A549 treated with Mapracorat at 1 μM for 4 hours (cell line): ENCODE measurements around the gene PRAMEF18. TPM values are rescaled to one million over a fixed set of nuclear protein-coding genes. Genes with fewer than 3 reads are reported as not detected.

ENCODE experiments used
- total RNA-seq: library from RNA; stranded (reverse); fragments of 200-300 nt; extraction: Qiagen RNA extraction; gene quantifications from 5 replicates; pipeline ENCODE4 v1.2.3, GENCODE V29; 2022

Gene PRAMEF18
- not detected in 5 replicates for total RNA-seq

GRCh38 chr1:13225675-13226204, at the start of gene PRAMEF18:
PRAMEF18 (minus strand) TSS chr1:13226154; CDS start chr1:13226106, 48 bp downstream.

DNA sequence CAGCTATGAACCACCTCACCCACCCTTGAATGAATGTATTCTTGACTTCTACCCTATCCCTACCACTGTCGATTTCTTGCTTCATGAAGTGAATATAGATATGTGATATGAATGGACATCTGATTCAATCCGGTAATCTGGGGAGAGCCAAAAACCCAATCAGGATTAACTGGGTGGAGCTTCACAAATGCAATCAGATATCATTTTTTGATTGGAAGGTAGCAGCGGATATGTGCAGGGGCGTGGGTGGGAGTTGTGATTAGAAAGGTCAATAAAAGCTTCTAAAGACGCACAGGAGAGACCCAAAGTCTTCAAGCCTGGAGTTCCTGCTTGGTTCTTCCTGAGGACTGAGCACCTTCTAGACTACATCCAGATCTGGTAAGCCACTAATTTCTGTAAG, 27.9 kb upstream of the PRAMEF18 start, which contains the start of gene PRAMEF5:
TSS of gene PRAMEF5 (plus strand) at position 301 of the 400 bp plus-strand sequence. CDS start 5,071 bp downstream, outside the sequence.

DNA sequence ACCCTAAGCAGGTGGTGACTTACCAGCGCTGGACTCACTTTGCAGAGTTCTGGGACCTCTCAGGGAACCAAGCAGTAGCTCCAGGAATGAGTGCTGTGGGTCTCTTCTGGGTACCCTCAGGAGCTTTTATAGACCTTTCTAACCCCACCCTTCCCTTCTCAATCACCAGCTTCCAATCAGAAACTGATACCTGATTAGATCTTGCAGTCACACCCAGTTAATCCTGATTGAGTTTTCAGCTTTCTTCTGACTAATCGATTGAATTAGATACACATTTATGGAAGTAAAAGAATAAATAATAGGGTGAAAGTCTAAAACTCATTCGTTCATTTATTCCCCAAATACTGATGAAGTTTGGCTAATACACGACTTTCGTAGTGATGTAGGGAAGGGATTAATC, 24.6 kb downstream of the PRAMEF18 start, which contains the start of gene PRAMEF13:
TSS of gene PRAMEF13 (minus strand) at position 101 of the 400 bp plus-strand sequence. CDS start 1,820 bp downstream, outside the sequence.

Other genes with a start within 250 kb of the PRAMEF18 start
- not detected in 5 replicates for gene PRAMEF27, start 169.6 kb downstream of the PRAMEF18 start, total RNA-seq
- gene HNRNPCL3, start 165.4 kb downstream of the PRAMEF18 start, total RNA-seq, result not detected in 5 replicates
- gene PRAMEF25, start 155.4 kb downstream of the PRAMEF18 start, total RNA-seq, result not detected in 5 replicates
- not detected in 5 replicates for gene HNRNPCL2, start 109.3 kb downstream of the PRAMEF18 start, total RNA-seq
- not detected in 5 replicates for gene PRAMEF26, start 70.1 kb downstream of the PRAMEF18 start, total RNA-seq
- not detected in 5 replicates for gene HNRNPCL4, start 60.5 kb downstream of the PRAMEF18 start, total RNA-seq
- gene PRAMEF9, start 54.3 kb downstream of the PRAMEF18 start, total RNA-seq, result not detected in 5 replicates
- gene PRAMEF13, start 24.7 kb downstream of the PRAMEF18 start, total RNA-seq, result not detected in 5 replicates
- not detected in 5 replicates for gene PRAMEF5, start 28.0 kb upstream of the PRAMEF18 start, total RNA-seq
- not detected in 5 replicates for gene PRAMEF8, start 59.0 kb upstream of the PRAMEF18 start, total RNA-seq
- not detected in 5 replicates for gene PRAMEF33, start 77.4 kb upstream of the PRAMEF18 start, total RNA-seq
- gene PRAMEF15, start 89.4 kb upstream of the PRAMEF18 start, total RNA-seq, result not detected in 5 replicates
- gene PRAMEF14, start 121.0 kb upstream of the PRAMEF18 start, total RNA-seq, result not detected in 5 replicates
- not detected in 5 replicates for gene PRAMEF19, start 145.8 kb upstream of the PRAMEF18 start, total RNA-seq
- not detected in 5 replicates for gene PRAMEF17, start 163.5 kb upstream of the PRAMEF18 start, total RNA-seq
- gene PRAMEF20, start 184.3 kb upstream of the PRAMEF18 start, total RNA-seq, result not detected in 5 replicates